Neural crest cell (in vitro differentiated cells): ENCODE results near the gene ATXN7L1. TPM values are rescaled to one million over a fixed set of nuclear protein-coding genes. Genes with fewer than 3 reads are reported as not detected.

Experiments
- DNase-seq: peaks from one replicate; pipeline ENCODE4 v3.0.0; 2021; ENCODE audit warnings: low read depth, mixed read lengths, low spot score
- H3K27ac Mint-ChIP-seq: one replicate; pipeline ENCODE4 v1.8.0; 2021; ENCODE audit warnings: mild to moderate bottlenecking, mixed read lengths; ENCODE audit not compliant: unreplicated experiment
- H3K27me3 Mint-ChIP-seq: 2 replicates; pipeline ENCODE4 v1.8.0; 2021; ENCODE audit warnings: low read depth, mild to moderate bottlenecking, mixed read lengths
- H3K36me3 Mint-ChIP-seq: 2 replicates; pipeline ENCODE4 v1.8.0; 2021; ENCODE audit warnings: low read depth, mild to moderate bottlenecking, mixed read lengths
- H3K4me1 Mint-ChIP-seq: 2 replicates; pipeline ENCODE4 v1.8.0; 2021; ENCODE audit warnings: mixed read lengths
- H3K4me3 Mint-ChIP-seq: one replicate; pipeline ENCODE4 v1.8.0; 2021; ENCODE audit warnings: mild to moderate bottlenecking, mixed read lengths
- H3K9me3 Mint-ChIP-seq: 2 replicates; pipeline ENCODE4 v1.8.0; 2021; ENCODE audit warnings: mixed read lengths
- CTCF ChIP-seq: fragments of 200-600 bp; sonication (generic); conservative IDR thresholded peaks from 2 replicates; pipeline ENCODE4 v1.5.0; 2021; ENCODE audit warnings: antibody characterized with exemption, mild to moderate bottlenecking
- total RNA-seq: library from RNA; stranded (reverse); gene quantifications from 2 replicates; pipeline ENCODE4 v1.2.1, GENCODE V29; 2021

Gene ATXN7L1
- total RNA-seq, 1 donor from 2014 or later: 14.4 TPM

- peaks cover 3% of the 10 kb centered on the region for H3K36me3 Mint-ChIP-seq
- no peaks in the 10 kb centered on the region for H3K27me3 Mint-ChIP-seq
- no peak for TF ChIP-seq CTCF
- peaks cover 24% of the 10 kb centered on the region for H3K4me1 Mint-ChIP-seq
- no peak overlapping the region for H3K4me3 Mint-ChIP-seq
- H3K9me3 Mint-ChIP-seq: no peaks in the 10 kb centered on the region
- H3K27ac Mint-ChIP-seq: peak overlapping the region; percentile 54
- DNase-seq: no peak
Observed at GRCh38 chr7:105752671-105753275, 123.6 kb downstream of the ATXN7L1 start.

- Mint-ChIP-seq H3K9me3 (no peaks in the 10 kb centered on the region), H3K27me3 (no peaks in the 10 kb centered on the region), H3K36me3 (peaks cover 3% of the 10 kb centered on the region), H3K4me1 (peaks cover 24% of the 10 kb centered on the region), H3K4me3 (no peak overlapping the region), H3K27ac (no peak overlapping the region)
- TF ChIP-seq CTCF: no peak
- no peak for DNase-seq
Observed at GRCh38 chr7:105751054-105751453, 125.3 kb downstream of the ATXN7L1 start.

GRCh38 chr7:105748701-105749100, 127.7 kb downstream of the ATXN7L1 start:
- Mint-ChIP-seq H3K27me3 (no peaks in the 10 kb centered on the region), H3K9me3 (no peaks in the 10 kb centered on the region), H3K36me3 (peaks cover 3% of the 10 kb centered on the region), H3K4me1 (peaks cover 18% of the 10 kb centered on the region), H3K4me3 (no peak overlapping the region), H3K27ac (no peak overlapping the region)
- no peak for DNase-seq
- TF ChIP-seq CTCF: no peak

GRCh38 chr7:105745681-105746330, 130.6 kb downstream of the ATXN7L1 start:
- TF ChIP-seq CTCF: no peak
- H3K4me1 Mint-ChIP-seq: no peaks in the 10 kb centered on the region
- no peak overlapping the region for H3K27ac Mint-ChIP-seq
- no peaks in the 10 kb centered on the region for H3K27me3 Mint-ChIP-seq
- H3K4me3 Mint-ChIP-seq: no peak overlapping the region
- peaks cover 1% of the 10 kb centered on the region for H3K36me3 Mint-ChIP-seq
- no peak for DNase-seq
- H3K9me3 Mint-ChIP-seq: no peaks in the 10 kb centered on the region

DNA sequence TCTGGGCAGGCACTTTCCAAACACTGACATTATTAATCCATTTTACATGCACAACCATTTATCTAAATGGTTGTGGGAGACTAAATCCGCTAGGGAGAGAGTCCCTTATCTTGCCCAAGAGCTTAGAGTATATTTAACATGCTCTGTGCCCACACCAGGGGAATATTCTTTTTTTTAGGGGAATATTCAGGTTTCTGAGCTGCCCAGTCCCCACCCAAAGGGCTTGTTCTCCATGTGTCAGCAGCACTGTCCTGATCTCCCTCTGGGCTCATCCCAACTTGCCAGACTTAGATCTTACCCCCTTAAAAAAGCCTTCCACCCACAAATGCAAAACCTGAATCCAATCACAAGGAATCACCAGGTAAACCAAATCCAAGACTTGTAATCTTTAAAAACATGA, 132.1 kb downstream of the ATXN7L1 start:
- Mint-ChIP-seq H3K27me3 (no peaks in the 10 kb centered on the region), H3K9me3 (no peaks in the 10 kb centered on the region)

More for the DNA sequence above, 132.1 kb downstream of the ATXN7L1 start:
- Mint-ChIP-seq H3K36me3 (no peaks in the 10 kb centered on the region), H3K4me1 (no peaks in the 10 kb centered on the region), H3K27ac (no peak overlapping the region), H3K4me3 (no peak overlapping the region)
- no peak for TF ChIP-seq CTCF
- no peak for DNase-seq
